GM12878 (cell line): ENCODE results near the gene LPIN1. TPM values are rescaled to one million over a fixed set of nuclear protein-coding genes. Genes with fewer than 3 reads are reported as not detected.

Source experiments
- CBFB ChIP-seq: IDR thresholded peaks from 2 replicates; pipeline ENCODE4 v1.6.1; 2016; ENCODE audit warnings: antibody characterized with exemption, low read depth
- FOXM1 ChIP-seq: IDR thresholded peaks from 2 replicates; pipeline ENCODE4 v1.6.1; 2012; ENCODE audit warnings: low read depth, mild to moderate bottlenecking, inconsistent platforms, low read length, moderate library complexity
- HDAC2 ChIP-seq: fragments of 200-600 bp; sonication (generic); IDR thresholded peaks from 2 replicates; pipeline ENCODE4 v1.6.1; 2017
- RAD51 ChIP-seq: fragments of 450-650 bp; IDR thresholded peaks from 2 replicates; pipeline ENCODE4 v1.6.1; 2016; ENCODE audit warnings: moderate library complexity, mild to moderate bottlenecking, inconsistent platforms
- SMC3 ChIP-seq: IDR thresholded peaks from 2 replicates; pipeline ENCODE4 v1.6.1; 2011; ENCODE audit warnings: low read length, improper control_type of control experiment, borderline replicate concordance
- polyA plus RNA-seq, 11 experiments: library from polyadenylated mRNA; depleted of rRNA in 4 of 11; unstranded in 6 of 11; stranded (reverse) in 5 of 11; fragments of >200 nt; fragmentation: Nextera tagmentation in 4 of 11; fragmentation: Illumina TruSeq in 1 of 11; extraction: Ambion mirVana in 4 of 11; extraction: Trizol in 1 of 11; gene quantifications; 1 replicate in 1 of 11; 2 replicates in 10 of 11; pipeline versions ENCODE4 v1.2.1 to v1.2.3, GENCODE V29; 2011 to 2016; ENCODE audit warnings: inconsistent platforms in 2 of 11, missing spikeins in 2 of 11, low read depth in 1 of 11
- total RNA-seq, 4 experiments: library from RNA; depleted of rRNA in 3 of 4; stranded (reverse); fragments of >200 nt in 3 of 4; fragmentation: Illumina TruSeq in 1 of 4; extraction: Trizol in 1 of 4; gene quantifications; 2 replicates each; pipeline versions ENCODE4 v1.2.1 to v1.2.3, GENCODE V29; 2013 to 2021
- TF ChIP-seq, protein P1 (sequence below): fragments of 450-650 bp; IDR thresholded peaks from 2 replicates; pipeline ENCODE4 v1.6.1; 2018; ENCODE audit warnings: mild to moderate bottlenecking, low read depth, moderate library complexity; ENCODE audit not compliant: partially characterized antibody
- TF ChIP-seq, protein P2 (sequence below): IDR thresholded peaks from 2 replicates; pipeline ENCODE4 v1.6.1; 2011; ENCODE audit warnings: mild to moderate bottlenecking, low read depth, low read length, moderate library complexity; ENCODE audit not compliant: insufficient replicate concordance
- TF ChIP-seq, protein P3 (sequence below): IDR thresholded peaks from 2 replicates; pipeline ENCODE4 v1.6.1; 2012; ENCODE audit warnings: low read depth, low read length, improper control_type of control experiment

LPIN1 gene
- total and polyA plus RNA-seq, 10 of the 15 experiments (the other 5 are each of a cell fraction or from before 2014, with no cell fraction given), result 18.8 to 82.5 (median 50.3) TPM

DNA sequence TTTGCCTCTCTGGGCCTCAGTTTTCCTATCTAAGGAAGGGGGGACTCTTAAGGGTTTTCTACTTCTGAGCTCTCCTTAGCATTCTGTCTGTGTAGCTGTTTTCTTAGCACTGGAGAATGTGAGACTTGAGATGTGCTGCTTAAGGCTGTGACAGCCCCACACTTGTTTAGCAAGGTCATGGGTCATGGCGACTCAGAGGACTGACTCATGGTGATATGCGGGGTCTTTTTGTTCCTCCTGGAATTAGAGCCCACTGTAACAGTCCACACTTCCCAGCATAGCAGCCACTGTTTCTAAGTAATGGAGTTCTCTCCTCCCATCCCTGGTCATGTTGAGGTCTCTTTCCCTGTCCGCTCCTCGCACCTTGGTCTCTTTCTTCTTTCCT lies 4.1 kb upstream of the LPIN1 start (continued):
- TF ChIP-seq SMC3 (no peak), HDAC2 (no peak), RAD51 (no peak), CBFB (no peak), FOXM1 (no peak)
- TF ChIP-seq, protein P1, sequence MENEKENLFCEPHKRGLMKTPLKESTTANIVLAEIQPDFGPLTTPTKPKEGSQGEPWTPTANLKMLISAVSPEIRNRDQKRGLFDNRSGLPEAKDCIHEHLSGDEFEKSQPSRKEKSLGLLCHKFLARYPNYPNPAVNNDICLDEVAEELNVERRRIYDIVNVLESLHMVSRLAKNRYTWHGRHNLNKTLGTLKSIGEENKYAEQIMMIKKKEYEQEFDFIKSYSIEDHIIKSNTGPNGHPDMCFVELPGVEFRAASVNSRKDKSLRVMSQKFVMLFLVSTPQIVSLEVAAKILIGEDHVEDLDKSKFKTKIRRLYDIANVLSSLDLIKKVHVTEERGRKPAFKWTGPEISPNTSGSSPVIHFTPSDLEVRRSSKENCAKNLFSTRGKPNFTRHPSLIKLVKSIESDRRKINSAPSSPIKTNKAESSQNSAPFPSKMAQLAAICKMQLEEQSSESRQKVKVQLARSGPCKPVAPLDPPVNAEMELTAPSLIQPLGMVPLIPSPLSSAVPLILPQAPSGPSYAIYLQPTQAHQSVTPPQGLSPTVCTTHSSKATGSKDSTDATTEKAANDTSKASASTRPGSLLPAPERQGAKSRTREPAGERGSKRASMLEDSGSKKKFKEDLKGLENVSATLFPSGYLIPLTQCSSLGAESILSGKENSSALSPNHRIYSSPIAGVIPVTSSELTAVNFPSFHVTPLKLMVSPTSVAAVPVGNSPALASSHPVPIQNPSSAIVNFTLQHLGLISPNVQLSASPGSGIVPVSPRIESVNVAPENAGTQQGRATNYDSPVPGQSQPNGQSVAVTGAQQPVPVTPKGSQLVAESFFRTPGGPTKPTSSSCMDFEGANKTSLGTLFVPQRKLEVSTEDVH, result no peak
- TF ChIP-seq, protein P2, sequence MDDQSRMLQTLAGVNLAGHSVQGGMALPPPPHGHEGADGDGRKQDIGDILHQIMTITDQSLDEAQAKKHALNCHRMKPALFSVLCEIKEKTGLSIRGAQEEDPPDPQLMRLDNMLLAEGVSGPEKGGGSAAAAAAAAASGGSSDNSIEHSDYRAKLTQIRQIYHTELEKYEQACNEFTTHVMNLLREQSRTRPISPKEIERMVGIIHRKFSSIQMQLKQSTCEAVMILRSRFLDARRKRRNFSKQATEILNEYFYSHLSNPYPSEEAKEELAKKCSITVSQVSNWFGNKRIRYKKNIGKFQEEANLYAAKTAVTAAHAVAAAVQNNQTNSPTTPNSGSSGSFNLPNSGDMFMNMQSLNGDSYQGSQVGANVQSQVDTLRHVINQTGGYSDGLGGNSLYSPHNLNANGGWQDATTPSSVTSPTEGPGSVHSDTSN, result no peak
- TF ChIP-seq, protein P3, sequence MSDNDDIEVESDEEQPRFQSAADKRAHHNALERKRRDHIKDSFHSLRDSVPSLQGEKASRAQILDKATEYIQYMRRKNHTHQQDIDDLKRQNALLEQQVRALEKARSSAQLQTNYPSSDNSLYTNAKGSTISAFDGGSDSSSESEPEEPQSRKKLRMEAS, result no peak
- TF ChIP-seq, all 136 proteins: peak for 0
